Brain microvascular endothelial cell (primary cell): ENCODE results near the gene FAM163B.

Source experiments
- DNase-seq: peaks from one replicate; pipeline ENCODE4 v3.0.0-alpha.2; 2020
- H3K27ac ChIP-seq: fragments of 250-450 bp; sonication (Bioruptor Pico); 2 replicates; pipeline ENCODE4 v1.5.1; 2020; ENCODE audit warnings: mild to moderate bottlenecking, moderate library complexity
- H3K27me3 ChIP-seq: fragments of 250-450 bp; sonication (Bioruptor Pico); replicated peaks from 2 replicates; pipeline ENCODE4 v1.5.1; 2020; ENCODE audit warnings: mild to moderate bottlenecking
- H3K36me3 ChIP-seq: fragments of 250-450 bp; sonication (Bioruptor Pico); replicated peaks from 2 replicates; pipeline ENCODE4 v1.5.1; 2020; ENCODE audit warnings: mild to moderate bottlenecking
- H3K4me3 ChIP-seq: 2 replicates; pipeline ENCODE4 v1.5.1; 2011; ENCODE audit warnings: low read depth, mild to moderate bottlenecking, control low read depth, low read length, moderate library complexity
- in situ Hi-C: cut with HindIII; loops from 2 replicates; pipeline ENCODE4 v1.10.0; 2017; ENCODE audit warnings: low sequenced_read_pairs, low pct_ligation_motif_present
- TF ChIP-seq, protein P1 (sequence below): IDR thresholded peaks from 2 replicates; pipeline ENCODE4 v1.5.1; 2011; ENCODE audit warnings: low read depth, mild to moderate bottlenecking, moderate library complexity, low read length, control low read depth, inconsistent platforms; ENCODE audit errors: missing control alignments

The FAM163B gene

DNA sequence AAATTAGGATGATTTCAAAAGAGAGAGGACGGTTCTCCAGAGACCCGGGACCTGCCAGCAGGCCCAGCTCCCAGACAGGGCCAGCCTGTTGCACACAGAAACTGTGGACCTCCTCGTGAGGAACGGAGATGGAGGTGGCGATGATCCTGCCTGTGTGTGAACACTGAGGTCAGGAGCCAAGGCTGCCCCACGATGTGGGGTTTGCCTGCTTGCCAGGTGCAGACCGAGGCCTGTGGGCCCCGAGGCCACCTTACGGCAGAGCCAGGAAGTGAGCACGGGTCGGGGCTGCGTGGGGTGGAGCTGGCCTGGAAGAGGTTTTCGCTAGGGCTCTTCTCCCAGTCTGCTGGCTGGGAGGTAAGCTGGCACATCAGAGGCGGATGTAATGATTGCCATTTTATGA, 4.3 kb downstream of the FAM163B start:
- DNase-seq, result no peak
- in situ Hi-C loops, result no loop called here
- Histone ChIP-seq H3K4me3 (no peak overlapping the region), H3K27ac (no peak overlapping the region), H3K27me3 (peaks cover 20% of the 10 kb centered on the region), H3K36me3 (no peaks in the 10 kb centered on the region)
- TF ChIP-seq, protein P1, sequence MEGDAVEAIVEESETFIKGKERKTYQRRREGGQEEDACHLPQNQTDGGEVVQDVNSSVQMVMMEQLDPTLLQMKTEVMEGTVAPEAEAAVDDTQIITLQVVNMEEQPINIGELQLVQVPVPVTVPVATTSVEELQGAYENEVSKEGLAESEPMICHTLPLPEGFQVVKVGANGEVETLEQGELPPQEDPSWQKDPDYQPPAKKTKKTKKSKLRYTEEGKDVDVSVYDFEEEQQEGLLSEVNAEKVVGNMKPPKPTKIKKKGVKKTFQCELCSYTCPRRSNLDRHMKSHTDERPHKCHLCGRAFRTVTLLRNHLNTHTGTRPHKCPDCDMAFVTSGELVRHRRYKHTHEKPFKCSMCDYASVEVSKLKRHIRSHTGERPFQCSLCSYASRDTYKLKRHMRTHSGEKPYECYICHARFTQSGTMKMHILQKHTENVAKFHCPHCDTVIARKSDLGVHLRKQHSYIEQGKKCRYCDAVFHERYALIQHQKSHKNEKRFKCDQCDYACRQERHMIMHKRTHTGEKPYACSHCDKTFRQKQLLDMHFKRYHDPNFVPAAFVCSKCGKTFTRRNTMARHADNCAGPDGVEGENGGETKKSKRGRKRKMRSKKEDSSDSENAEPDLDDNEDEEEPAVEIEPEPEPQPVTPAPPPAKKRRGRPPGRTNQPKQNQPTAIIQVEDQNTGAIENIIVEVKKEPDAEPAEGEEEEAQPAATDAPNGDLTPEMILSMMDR, result no peak

DNA sequence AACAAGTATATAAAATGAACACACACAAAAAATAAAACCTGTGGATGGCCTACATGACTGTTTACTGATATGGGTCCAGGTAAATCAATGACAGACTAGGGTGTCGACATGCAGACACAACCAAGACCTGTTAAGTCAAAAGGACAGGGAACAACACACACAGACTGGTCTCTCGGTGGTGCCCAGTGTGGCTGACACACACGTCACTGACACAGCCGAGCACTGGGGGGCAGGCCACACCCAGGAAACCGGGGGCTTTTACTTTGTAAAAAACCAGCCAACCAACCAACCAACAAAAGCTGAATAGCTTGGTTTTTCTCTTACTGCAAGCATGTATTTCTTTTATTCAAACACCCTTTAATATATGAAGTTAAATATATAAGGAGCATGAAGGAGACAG, 5.0 kb downstream of the FAM163B start:
- DNase-seq, result peak; percentile 4
- Histone ChIP-seq H3K36me3 (no peaks in the 10 kb centered on the region), H3K27ac (no peak overlapping the region), H3K4me3 (no peak overlapping the region), H3K27me3 (peaks cover 19% of the 10 kb centered on the region)
- TF ChIP-seq, protein P1, result peak; percentile 34
- in situ Hi-C loops, result no loop called here

GRCh38 chr9:133603135-133603927, 5.9 kb downstream of the FAM163B start:
- no peak for DNase-seq
- H3K4me3 ChIP-seq, result no peak overlapping the region
- in situ Hi-C loops, result no loop called here
- TF ChIP-seq, protein P1, result peak; percentile 34
- no peaks in the 10 kb centered on the region for H3K36me3 ChIP-seq
- no peak overlapping the region for H3K27ac ChIP-seq
- peaks cover 15% of the 10 kb centered on the region for H3K27me3 ChIP-seq

DNA sequence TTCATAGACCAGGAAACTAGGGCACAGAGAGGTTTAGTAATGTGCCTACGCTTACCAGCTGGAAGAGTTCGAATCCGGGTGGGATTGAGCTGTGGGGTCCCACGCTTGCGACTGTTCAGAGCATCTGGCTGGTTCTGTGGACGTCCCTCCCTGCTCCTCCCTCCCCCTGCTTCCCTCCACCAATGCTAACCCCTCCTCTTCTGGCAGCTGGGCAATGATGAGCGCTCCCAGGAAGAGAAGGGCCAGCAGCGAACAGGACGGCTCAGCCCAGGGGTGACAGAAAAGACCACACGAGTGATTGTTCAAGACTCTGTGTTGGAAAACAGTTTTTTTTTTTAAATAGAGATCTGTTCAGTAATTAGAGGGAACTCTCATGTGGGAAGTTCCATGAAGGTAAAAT, 6.9 kb downstream of the FAM163B start:
- TF ChIP-seq, protein P1, result no peak
- Histone ChIP-seq H3K27ac (no peak overlapping the region), H3K36me3 (no peaks in the 10 kb centered on the region), H3K4me3 (no peak overlapping the region), H3K27me3 (peaks cover 6% of the 10 kb centered on the region)
- no peak for DNase-seq
- in situ Hi-C loops, result no loop called here

DNA sequence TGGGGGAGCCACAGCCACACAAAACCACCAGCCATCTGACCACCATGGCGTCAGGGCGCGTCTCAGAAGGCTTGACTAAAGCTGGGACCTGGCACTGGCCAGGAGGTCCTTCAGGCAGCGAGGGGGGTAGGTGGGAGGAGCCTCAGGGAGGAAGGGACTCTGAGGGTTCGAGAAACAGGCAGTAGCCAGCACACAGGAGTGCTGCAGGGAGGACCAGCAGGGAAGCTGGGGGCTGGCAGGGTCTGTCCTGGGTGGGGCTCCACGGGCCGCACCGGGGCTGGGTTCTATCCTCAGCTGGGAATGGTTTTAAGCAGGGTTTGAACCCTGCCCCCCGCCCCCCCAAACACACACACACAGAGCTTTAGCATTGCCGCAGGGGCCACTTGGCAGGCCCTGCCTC, 7.4 kb downstream of the FAM163B start:
- H3K27me3 ChIP-seq, result peaks cover under 1% of the 10 kb centered on the region
- no peak overlapping the region for H3K27ac ChIP-seq
- H3K36me3 ChIP-seq, result no peaks in the 10 kb centered on the region
- TF ChIP-seq, protein P1, result no peak
- no peak for DNase-seq
- in situ Hi-C loops, result no loop called here
- no peak overlapping the region for H3K4me3 ChIP-seq

- TF ChIP-seq, protein P1, result no peak
- H3K27ac ChIP-seq, result no peak overlapping the region
- in situ Hi-C loops, result no loop called here
These were observed 8.4 kb downstream of the FAM163B start for GRCh38 chr9:133600739-133601138.

More at GRCh38 chr9:133600739-133601138, 8.4 kb downstream of the FAM163B start:
- no peak overlapping the region for H3K4me3 ChIP-seq
- no peaks in the 10 kb centered on the region for H3K36me3 ChIP-seq
- H3K27me3 ChIP-seq, result no peaks in the 10 kb centered on the region
- DNase-seq, result no peak
